Erythroblast (primary cell): ENCODE results near the gene KRIT1.
"Not testable (repeated sequence)": the region's sequence is repeated elsewhere in the genome, so short reads cannot be mapped to it uniquely, and the experiment has no call there.

Experiments
- GATA1 ChIP-seq: IDR thresholded peaks from 2 replicates; pipeline ENCODE4 v1.6.1; 2011; ENCODE audit warnings: low read depth, mild to moderate bottlenecking, control low read depth, low read length, moderate library complexity
- POLR2A ChIP-seq: IDR thresholded peaks from 2 replicates; pipeline ENCODE4 v1.6.1; 2011; ENCODE audit warnings: mild to moderate bottlenecking, low read length

DNA sequence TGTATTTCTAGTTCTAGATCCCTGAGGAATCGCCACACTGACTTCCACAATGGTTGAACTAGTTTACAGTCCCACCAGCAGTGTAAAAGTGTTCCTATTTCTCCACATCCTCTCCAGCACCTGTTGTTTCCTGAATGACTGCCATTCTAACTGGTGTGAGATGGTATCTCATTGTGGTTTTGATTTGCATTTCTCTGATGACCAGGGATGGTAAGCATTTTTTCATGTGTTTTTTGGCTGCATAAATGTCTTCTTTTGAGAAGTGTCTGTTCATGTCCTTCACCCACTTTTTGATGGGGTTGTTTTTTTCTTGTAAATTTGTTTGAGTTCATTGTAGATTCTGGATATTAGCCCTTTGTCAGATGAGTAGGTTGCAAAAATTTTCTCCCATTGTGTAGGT lies 61.4 kb downstream of the KRIT1 start:
- TF ChIP-seq POLR2A, GATA1: not testable (repeated sequence)
